Body of pancreas (tissue), 4 donors: Measurements from ENCODE around the gene COL9A3.

Experiments used
- CTCF ChIP-seq, 7 experiments: fragments of 450-650 bp in 4 of 7; fragments of 200-600 bp in 3 of 7; sonication (generic) in 3 of 7; IDR thresholded peaks; one replicate each; pipeline ENCODE4 v1.5.1; 2016 to 2019; ENCODE audit warnings: antibody characterized with exemption in 7 of 7
- POLR2A ChIP-seq, 3 donors: fragments of 450-650 bp; IDR thresholded peaks; one replicate each; pipeline ENCODE4 v1.6.1; 2016; ENCODE audit warnings: antibody characterized with exemption in 3 of 3, mild to moderate bottlenecking in 2 of 3

GRCh38 chr20:62816884-62817873 lies at the start of gene COL9A3:
- TF ChIP-seq CTCF (IDR thresholded peaks at IDR 0.05) (no peak), POLR2A (IDR thresholded peaks at IDR 0.05) (no peak)
